ENCODE data around the gene MORC1. TPM values are rescaled to one million over a fixed set of nuclear protein-coding genes. Genes with fewer than 3 reads are reported as not detected.
A peak's percentile ranks its signal among the peaks of the same experiment; 100 is the strongest.

MORC1 gene
- polyA plus RNA-seq, 4 donors, result not detected

DNA sequence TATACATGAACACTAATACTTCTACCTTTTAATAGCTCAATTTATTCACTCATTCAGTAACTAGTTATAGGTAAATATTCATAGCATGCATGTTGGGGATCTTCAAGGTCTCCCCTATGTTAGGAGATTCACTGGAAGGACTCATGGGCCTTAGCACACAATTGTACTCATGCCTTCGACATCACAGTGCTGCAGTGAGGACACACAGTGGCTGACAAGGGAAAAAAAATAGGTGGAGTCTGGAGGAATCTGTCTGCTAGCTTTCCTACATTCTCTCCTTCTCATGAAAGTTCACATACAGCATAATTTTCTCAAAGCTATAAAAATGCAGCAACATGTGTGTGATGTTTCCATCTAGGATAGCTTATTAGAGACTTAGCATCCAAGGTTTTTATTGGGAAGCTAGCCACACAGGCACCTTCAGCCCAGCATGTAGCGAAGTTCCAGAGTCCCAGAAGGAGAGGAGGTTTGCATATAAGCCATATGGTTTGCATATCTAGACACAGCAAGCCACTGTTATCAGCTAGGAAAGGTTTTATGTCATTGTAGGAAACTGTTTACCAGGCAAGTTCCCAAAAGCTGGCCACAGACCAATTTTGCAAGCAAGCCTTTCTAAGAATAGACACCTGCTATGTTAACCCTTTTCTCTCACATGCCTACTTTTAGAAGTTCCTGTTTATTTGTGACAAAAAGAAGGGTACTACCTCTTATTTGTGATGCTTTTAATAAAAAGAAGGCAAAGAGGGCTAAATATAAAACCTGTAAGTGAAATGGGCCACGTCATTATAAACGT lies 46.4 kb downstream of the MORC1 start:
- Histone ChIP-seq H3K9me3 (ENCODE audit: control insufficient read depth in 2 of 2, insufficient read depth in 1 of 2, low read depth in 1 of 2, low read length in 1 of 2) (no peaks in the 10 kb centered on the region), H3K36me3 (ENCODE audit: control insufficient read depth in 3 of 3, insufficient read depth in 2 of 3, low read depth in 1 of 3, low read length in 3 of 3) (no peaks in the 10 kb centered on the region), H3K4me1 (ENCODE audit: control insufficient read depth in 3 of 3, insufficient read depth in 2 of 3, low read depth in 1 of 3, low read length in 2 of 3) (no peaks in the 10 kb centered on the region), H3K27me3 (ENCODE audit: control insufficient read depth in 3 of 3, insufficient read depth in 3 of 3, low read length in 3 of 3) (no peaks in the 10 kb centered on the region), H3K27ac (ENCODE audit: low read depth in 1 of 3, low read length in 2 of 3) (no peak overlapping the region), H3K4me3 (ENCODE audit: low read depth in 1 of 3, low read length in 3 of 3) (no peak overlapping the region)
- FAIRE-seq, result no peak
- peak; percentile 6 to 25 for DNase-seq
- WGBS, 3 donors, result 33 to 41% (median 33%) methylated on average over 4 of the region's 4 CpGs

DNA sequence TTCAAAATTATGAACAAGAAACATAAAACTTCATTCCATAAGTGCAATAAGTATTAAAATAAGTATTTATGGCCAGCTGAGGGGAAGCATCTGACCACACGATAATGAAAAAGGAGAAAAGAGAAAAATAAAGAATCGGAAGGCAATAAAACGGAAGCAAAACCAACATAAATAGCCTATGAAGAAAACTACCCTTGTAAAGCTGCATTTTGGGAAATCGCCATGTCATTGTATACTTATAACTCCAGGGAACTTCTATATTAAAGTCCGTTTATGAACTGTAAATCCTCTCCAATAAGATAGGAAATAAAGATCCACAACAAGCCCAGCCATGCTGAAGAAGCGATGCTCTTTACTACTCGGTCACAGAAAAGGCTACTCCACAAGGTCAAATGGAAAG lies 47.7 kb downstream of the MORC1 start:
- no peak for FAIRE-seq

DNA sequence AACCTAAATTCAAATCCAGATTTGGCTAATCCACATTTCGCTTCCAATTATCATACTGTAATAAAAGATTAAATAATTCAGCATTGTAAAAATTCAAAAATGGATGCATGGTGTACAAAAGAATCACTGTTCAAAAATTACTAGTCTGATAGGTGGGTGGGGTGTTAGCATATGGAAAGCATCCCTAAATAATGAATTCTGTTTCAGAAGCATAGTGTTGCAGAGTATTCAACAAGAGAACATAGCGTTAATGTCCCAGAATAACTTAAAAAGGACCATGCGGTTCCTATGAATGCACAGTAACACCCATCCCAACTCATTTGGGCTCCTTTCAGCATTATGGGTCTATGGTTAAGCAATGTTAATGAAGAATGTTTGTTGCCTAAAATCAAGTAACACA lies 51.1 kb downstream of the MORC1 start:
- FAIRE-seq (no peak), DNase-seq (no peak)
- H3K4me3 ChIP-seq (ENCODE audit: low read depth in 1 of 3, low read length in 3 of 3), result no peak overlapping the region
- no peaks in the 10 kb centered on the region for H3K27me3 ChIP-seq (ENCODE audit: control insufficient read depth in 3 of 3, insufficient read depth in 3 of 3, low read length in 3 of 3)
- no peak overlapping the region for H3K27ac ChIP-seq (ENCODE audit: low read depth in 1 of 3, low read length in 2 of 3)
- H3K9me3 ChIP-seq (ENCODE audit: control insufficient read depth in 2 of 2, insufficient read depth in 1 of 2, low read depth in 1 of 2, low read length in 1 of 2), result no peaks in the 10 kb centered on the region
- no peaks in the 10 kb centered on the region for H3K4me1 ChIP-seq (ENCODE audit: control insufficient read depth in 3 of 3, insufficient read depth in 2 of 3, low read depth in 1 of 3, low read length in 2 of 3)
- WGBS, 3 donors, result 88 to 93% (median 91%) methylated on average over 3 of the region's 3 CpGs
- no peaks in the 10 kb centered on the region for H3K36me3 ChIP-seq (ENCODE audit: control insufficient read depth in 3 of 3, insufficient read depth in 2 of 3, low read depth in 1 of 3, low read length in 3 of 3)

More for the DNA sequence above, 47.7 kb downstream of the MORC1 start:
- Histone ChIP-seq H3K4me3 (ENCODE audit: low read depth in 1 of 3, low read length in 3 of 3) (no peak overlapping the region), H3K36me3 (ENCODE audit: control insufficient read depth in 3 of 3, insufficient read depth in 2 of 3, low read depth in 1 of 3, low read length in 3 of 3) (no peaks in the 10 kb centered on the region), H3K9me3 (ENCODE audit: control insufficient read depth in 2 of 2, insufficient read depth in 1 of 2, low read depth in 1 of 2, low read length in 1 of 2) (no peaks in the 10 kb centered on the region), H3K27me3 (ENCODE audit: control insufficient read depth in 3 of 3, insufficient read depth in 3 of 3, low read length in 3 of 3) (no peaks in the 10 kb centered on the region), H3K4me1 (ENCODE audit: control insufficient read depth in 3 of 3, insufficient read depth in 2 of 3, low read depth in 1 of 3, low read length in 2 of 3) (no peaks in the 10 kb centered on the region), H3K27ac (ENCODE audit: low read depth in 1 of 3, low read length in 2 of 3) (no peak overlapping the region)
- 80 to 93% (median 88%) methylated on average over 7 of the region's 7 CpGs for WGBS, 3 donors
- DNase-seq, result no peak

DNA sequence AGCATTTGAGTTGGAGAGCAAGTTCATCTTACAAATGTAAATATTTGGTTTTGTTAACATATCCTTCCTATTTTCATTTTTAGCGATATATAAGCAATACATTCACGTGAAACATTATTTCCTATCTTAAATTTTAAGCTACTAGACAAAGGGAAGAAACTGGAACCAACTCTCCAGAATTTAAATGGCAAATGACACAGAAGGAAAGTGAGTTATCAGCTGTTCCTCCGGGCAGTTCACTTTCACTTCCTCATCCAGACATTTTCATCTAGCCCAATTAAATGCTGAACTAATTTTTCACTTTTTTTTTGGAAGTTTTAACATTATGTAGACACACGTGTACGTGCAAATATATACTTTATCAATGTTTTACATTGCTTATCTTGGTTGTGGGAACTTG lies 58.7 kb downstream of the MORC1 start:
- Histone ChIP-seq H3K27ac (ENCODE audit: low read depth in 1 of 3, low read length in 2 of 3) (no peak overlapping the region), H3K4me3 (ENCODE audit: low read depth in 1 of 3, low read length in 3 of 3) (no peak overlapping the region), H3K36me3 (ENCODE audit: control insufficient read depth in 3 of 3, insufficient read depth in 2 of 3, low read depth in 1 of 3, low read length in 3 of 3) (no peaks in the 10 kb centered on the region), H3K4me1 (ENCODE audit: control insufficient read depth in 3 of 3, insufficient read depth in 2 of 3, low read depth in 1 of 3, low read length in 2 of 3) (no peaks in the 10 kb centered on the region), H3K9me3 (ENCODE audit: control insufficient read depth in 2 of 2, insufficient read depth in 1 of 2, low read depth in 1 of 2, low read length in 1 of 2) (no peaks in the 10 kb centered on the region), H3K27me3 (ENCODE audit: control insufficient read depth in 3 of 3, insufficient read depth in 3 of 3, low read length in 3 of 3) (peaks cover 0 to 4% (median 0%) of the 10 kb centered on the region in 3 donors)
- 9 to 11% (median 9%) methylated on average over 5 of the region's 5 CpGs for WGBS, 3 donors
- FAIRE-seq (no peak), DNase-seq (peak in 1 of 2 donors; percentile 5)

DNA sequence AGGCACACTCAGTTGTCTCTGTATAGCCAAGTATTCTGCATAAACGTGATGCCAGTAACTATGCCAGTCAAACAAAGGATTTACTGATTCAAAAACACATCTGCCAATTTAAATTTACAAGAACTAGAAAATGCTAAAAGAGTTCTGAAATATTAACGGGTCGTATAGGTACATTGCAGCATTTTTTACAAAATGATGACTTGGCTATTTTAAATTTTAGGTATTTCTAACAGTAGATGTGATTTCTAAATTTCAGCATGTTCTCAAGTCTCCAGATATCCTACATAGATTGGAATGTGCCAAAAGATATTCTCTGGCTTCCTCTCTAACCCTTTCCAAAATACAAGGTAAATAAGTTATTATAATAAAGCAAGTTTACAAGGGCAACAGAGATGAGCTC lies 60.3 kb downstream of the MORC1 start:
- Histone ChIP-seq H3K4me1 (ENCODE audit: control insufficient read depth in 3 of 3, insufficient read depth in 2 of 3, low read depth in 1 of 3, low read length in 2 of 3) (no peaks in the 10 kb centered on the region), H3K27ac (ENCODE audit: low read depth in 1 of 3, low read length in 2 of 3) (no peak overlapping the region), H3K27me3 (ENCODE audit: control insufficient read depth in 3 of 3, insufficient read depth in 3 of 3, low read length in 3 of 3) (peaks cover 0 to 4% (median 0%) of the 10 kb centered on the region in 3 donors), H3K9me3 (ENCODE audit: control insufficient read depth in 2 of 2, insufficient read depth in 1 of 2, low read depth in 1 of 2, low read length in 1 of 2) (no peaks in the 10 kb centered on the region), H3K36me3 (ENCODE audit: control insufficient read depth in 3 of 3, insufficient read depth in 2 of 3, low read depth in 1 of 3, low read length in 3 of 3) (no peaks in the 10 kb centered on the region), H3K4me3 (ENCODE audit: low read depth in 1 of 3, low read length in 3 of 3) (no peak overlapping the region)
- DNase-seq, result no peak
- no peak for FAIRE-seq
- WGBS, 3 donors, result 74 to 88% (median 87%) methylated on average over 3 of the region's 3 CpGs

DNA sequence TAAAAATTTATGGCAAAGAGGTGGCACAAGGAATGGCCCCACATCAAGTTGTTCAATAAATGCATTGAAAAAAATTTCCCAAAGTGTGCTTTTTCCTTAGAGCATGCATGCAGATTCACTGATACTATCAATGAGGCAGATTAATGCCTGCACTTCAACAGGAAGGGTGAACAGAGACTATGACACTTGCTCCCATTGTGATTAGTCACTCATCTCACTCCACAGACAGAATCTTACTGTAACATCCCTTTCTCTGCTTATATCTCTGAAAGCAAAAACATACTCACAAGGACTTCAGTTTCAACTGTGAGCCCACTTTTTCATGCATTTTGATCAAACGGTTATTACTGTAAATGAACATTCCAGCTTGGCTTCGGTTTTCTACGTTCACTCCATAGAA lies 60.9 kb downstream of the MORC1 start:
- H3K4me3 ChIP-seq (ENCODE audit: low read depth in 1 of 3, low read length in 3 of 3), result no peak overlapping the region
- H3K27me3 ChIP-seq (ENCODE audit: control insufficient read depth in 3 of 3, insufficient read depth in 3 of 3, low read length in 3 of 3), result peaks cover 0 to 4% (median 0%) of the 10 kb centered on the region in 3 donors
- no peaks in the 10 kb centered on the region for H3K9me3 ChIP-seq (ENCODE audit: control insufficient read depth in 2 of 2, insufficient read depth in 1 of 2, low read depth in 1 of 2, low read length in 1 of 2)
- FAIRE-seq (no peak), DNase-seq (no peak)
- no peaks in the 10 kb centered on the region for H3K36me3 ChIP-seq (ENCODE audit: control insufficient read depth in 3 of 3, insufficient read depth in 2 of 3, low read depth in 1 of 3, low read length in 3 of 3)
- H3K4me1 ChIP-seq (ENCODE audit: control insufficient read depth in 3 of 3, insufficient read depth in 2 of 3, low read depth in 1 of 3, low read length in 2 of 3), result no peaks in the 10 kb centered on the region
- 93 to 98% (median 93%) methylated on average over 3 of the region's 3 CpGs for WGBS, 3 donors
- H3K27ac ChIP-seq (ENCODE audit: low read depth in 1 of 3, low read length in 2 of 3), result no peak overlapping the region

DNA sequence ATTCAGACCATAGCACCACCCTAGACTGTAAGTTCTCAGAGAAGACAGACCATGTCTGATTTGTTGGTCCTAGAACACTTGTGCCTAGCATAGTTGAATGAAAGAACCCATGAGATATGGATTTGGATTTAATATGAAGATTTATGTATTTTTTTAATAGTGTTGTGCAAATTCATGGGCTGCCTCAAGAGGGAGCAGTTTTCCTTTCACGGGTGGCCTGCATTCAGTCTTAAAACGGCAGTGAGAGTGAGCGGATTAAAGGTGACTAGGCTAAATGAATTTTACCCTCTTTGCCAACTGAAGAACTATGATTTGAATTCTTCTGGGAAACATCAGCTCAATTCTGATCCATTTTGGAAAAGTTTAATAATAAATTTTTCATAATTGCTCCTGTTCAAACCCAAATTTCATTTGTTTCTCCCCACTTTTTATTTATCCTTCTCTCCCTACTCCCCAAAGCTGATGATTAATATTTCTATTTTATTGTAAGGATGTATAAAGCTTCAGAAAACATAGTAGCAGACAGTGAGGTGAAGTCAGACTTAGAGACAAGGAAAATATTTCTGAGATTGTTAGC lies 67.3 kb downstream of the MORC1 start:
- H3K4me1 ChIP-seq (ENCODE audit: control insufficient read depth in 3 of 3, insufficient read depth in 2 of 3, low read depth in 1 of 3, low read length in 2 of 3), result no peaks in the 10 kb centered on the region
- no peaks in the 10 kb centered on the region for H3K9me3 ChIP-seq (ENCODE audit: control insufficient read depth in 2 of 2, insufficient read depth in 1 of 2, low read depth in 1 of 2, low read length in 1 of 2)
- H3K36me3 ChIP-seq (ENCODE audit: control insufficient read depth in 3 of 3, insufficient read depth in 2 of 3, low read depth in 1 of 3, low read length in 3 of 3), result no peaks in the 10 kb centered on the region
- H3K4me3 ChIP-seq (ENCODE audit: low read depth in 1 of 3, low read length in 3 of 3), result no peak overlapping the region
- FAIRE-seq (no peak), DNase-seq (peak; percentile 46 to 48)
- 19 to 37% (median 26%) methylated on average over 3 of the region's 3 CpGs for WGBS, 3 donors
- no peak overlapping the region for H3K27ac ChIP-seq (ENCODE audit: low read depth in 1 of 3, low read length in 2 of 3)
- H3K27me3 ChIP-seq (ENCODE audit: control insufficient read depth in 3 of 3, insufficient read depth in 3 of 3, low read length in 3 of 3), result no peaks in the 10 kb centered on the region

DNA sequence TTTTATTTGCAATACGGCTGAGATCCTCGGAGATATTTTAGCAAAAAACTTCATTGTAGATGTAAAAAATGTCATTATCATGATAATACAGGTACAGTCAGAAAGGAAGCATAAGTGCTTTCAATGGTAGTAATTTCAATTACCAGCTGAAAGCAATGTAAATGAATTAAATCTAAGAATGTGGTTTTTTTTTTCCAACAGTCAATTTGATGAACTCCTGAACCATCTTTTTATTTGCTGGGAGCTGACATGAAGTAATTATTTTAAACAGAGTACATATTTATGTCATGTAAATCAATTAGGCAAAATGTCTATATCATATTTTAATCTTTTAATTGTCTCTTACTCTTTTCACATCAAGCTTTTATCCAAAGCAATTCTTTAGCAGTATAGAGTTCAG lies 70.6 kb downstream of the MORC1 start:
- no peaks in the 10 kb centered on the region for H3K4me1 ChIP-seq (ENCODE audit: control insufficient read depth in 3 of 3, insufficient read depth in 2 of 3, low read depth in 1 of 3, low read length in 2 of 3)
- FAIRE-seq, result no peak
- H3K36me3 ChIP-seq (ENCODE audit: control insufficient read depth in 3 of 3, insufficient read depth in 2 of 3, low read depth in 1 of 3, low read length in 3 of 3), result no peaks in the 10 kb centered on the region
- H3K4me3 ChIP-seq (ENCODE audit: low read depth in 1 of 3, low read length in 3 of 3), result no peak overlapping the region
- WGBS, 3 donors, result 82 to 92% (median 91%) methylated on average over 2 of the region's 2 CpGs
- H3K27ac ChIP-seq (ENCODE audit: low read depth in 1 of 3, low read length in 2 of 3), result no peak overlapping the region
- H3K9me3 ChIP-seq (ENCODE audit: control insufficient read depth in 2 of 2, insufficient read depth in 1 of 2, low read depth in 1 of 2, low read length in 1 of 2), result no peaks in the 10 kb centered on the region
- no peaks in the 10 kb centered on the region for H3K27me3 ChIP-seq (ENCODE audit: control insufficient read depth in 3 of 3, insufficient read depth in 3 of 3, low read length in 3 of 3)
- DNase-seq, result no peak

Data from small intestine (tissue), 7 donors.